Activated T-helper 1 cell treated with anti-CD3 and anti-CD28 coated beads, Interleukin-12 subunit alpha, Interleukin-12 subunit beta, Interleukin-2, Interleukin-4 antibody, amounts not matched to agents 30 ng/mL and 10 ng/mL and 1 ng/mL, durations not matched to agents 14 hours and 24 hours and 36 hours (primary cell): ENCODE data around the gene PACRG. TPM values are rescaled to one million over a fixed set of nuclear protein-coding genes. Genes with fewer than 3 reads are reported as not detected.

Experiments
- DNase-seq: peaks from one replicate; pipeline ENCODE4 v3.0.0; 2021; ENCODE audit warnings: low spot score
- H3K27ac Mint-ChIP-seq: one replicate; pipeline ENCODE4 v1.8.0; 2021; ENCODE audit warnings: mild to moderate bottlenecking, mixed read lengths
- H3K27me3 Mint-ChIP-seq: one replicate; pipeline ENCODE4 v1.8.0; 2022; ENCODE audit warnings: mild to moderate bottlenecking, moderate library complexity, mixed read lengths; ENCODE audit not compliant: insufficient read depth
- H3K36me3 Mint-ChIP-seq: one replicate; pipeline ENCODE4 v1.8.0; 2021; ENCODE audit warnings: low read depth, mixed read lengths
- H3K4me1 Mint-ChIP-seq: one replicate; pipeline ENCODE4 v1.8.0; 2021; ENCODE audit warnings: low read depth, mixed read lengths
- H3K4me3 Mint-ChIP-seq: one replicate; pipeline ENCODE4 v1.8.0; 2021; ENCODE audit warnings: mild to moderate bottlenecking, moderate library complexity, mixed read lengths
- H3K9me3 Mint-ChIP-seq: one replicate; pipeline ENCODE4 v1.8.0; 2021; ENCODE audit warnings: mixed read lengths
- intact Hi-C: fragments of 100-400 bp; cut with micrococcal nuclease; formaldehyde crosslinking; loops from one replicate; pipeline ENCODE4 v1.15.1; 2024
- total RNA-seq: library from RNA; stranded (reverse); gene quantifications from 2 replicates; pipeline ENCODE4 v1.2.3, GENCODE V29; 2022

Gene PACRG
- total RNA-seq, 1 donor from 2014 or later, result 0.36 TPM

GRCh38 chr6:162698440-162698839, 29.3 kb upstream of the PACRG start:
- H3K36me3 Mint-ChIP-seq, result no peaks in the 10 kb centered on the region
- H3K4me3 Mint-ChIP-seq, result no peak overlapping the region
- H3K9me3 Mint-ChIP-seq, result no peaks in the 10 kb centered on the region
- H3K4me1 Mint-ChIP-seq, result no peaks in the 10 kb centered on the region
- no peak overlapping the region for H3K27ac Mint-ChIP-seq
- no peak for DNase-seq
- no peaks in the 10 kb centered on the region for H3K27me3 Mint-ChIP-seq
- intact Hi-C loops, result no loop called here

- no peaks in the 10 kb centered on the region for H3K27me3 Mint-ChIP-seq
- intact Hi-C loops, result no loop called here
- H3K4me3 Mint-ChIP-seq, result no peak overlapping the region
Observed at GRCh38 chr6:162699961-162700360, 27.8 kb upstream of the PACRG start.

GRCh38 chr6:162700966-162701365, 26.8 kb upstream of the PACRG start:
- H3K36me3 Mint-ChIP-seq, result no peaks in the 10 kb centered on the region
- no peaks in the 10 kb centered on the region for H3K4me1 Mint-ChIP-seq
- no peak overlapping the region for H3K27ac Mint-ChIP-seq
- no peaks in the 10 kb centered on the region for H3K27me3 Mint-ChIP-seq
- DNase-seq, result no peak
- intact Hi-C loops, result no loop called here
- no peak overlapping the region for H3K4me3 Mint-ChIP-seq
- H3K9me3 Mint-ChIP-seq, result no peaks in the 10 kb centered on the region

More at GRCh38 chr6:162699961-162700360, 27.8 kb upstream of the PACRG start:
- no peak for DNase-seq
- no peaks in the 10 kb centered on the region for H3K4me1 Mint-ChIP-seq
- H3K9me3 Mint-ChIP-seq, result no peaks in the 10 kb centered on the region
- H3K36me3 Mint-ChIP-seq, result no peaks in the 10 kb centered on the region
- no peak overlapping the region for H3K27ac Mint-ChIP-seq

GRCh38 chr6:162701551-162701950, 26.2 kb upstream of the PACRG start:
- no peaks in the 10 kb centered on the region for H3K4me1 Mint-ChIP-seq
- DNase-seq, result no peak
- H3K4me3 Mint-ChIP-seq, result no peak overlapping the region
- intact Hi-C loops, result no loop called here
- H3K36me3 Mint-ChIP-seq, result no peaks in the 10 kb centered on the region
- H3K27ac Mint-ChIP-seq, result no peak overlapping the region
- H3K27me3 Mint-ChIP-seq, result no peaks in the 10 kb centered on the region
- H3K9me3 Mint-ChIP-seq, result no peaks in the 10 kb centered on the region

GRCh38 chr6:162702446-162702845, 25.3 kb upstream of the PACRG start:
- Mint-ChIP-seq H3K27ac (no peak overlapping the region), H3K4me1 (no peaks in the 10 kb centered on the region), H3K4me3 (no peak overlapping the region), H3K27me3 (no peaks in the 10 kb centered on the region), H3K9me3 (no peaks in the 10 kb centered on the region), H3K36me3 (no peaks in the 10 kb centered on the region)
- intact Hi-C loops, result no loop called here
- DNase-seq, result no peak

- intact Hi-C loops, result no loop called here
- H3K4me3 Mint-ChIP-seq, result no peak overlapping the region
- H3K9me3 Mint-ChIP-seq, result no peaks in the 10 kb centered on the region
- no peak overlapping the region for H3K27ac Mint-ChIP-seq
- H3K4me1 Mint-ChIP-seq, result no peaks in the 10 kb centered on the region
- no peak for DNase-seq
- no peaks in the 10 kb centered on the region for H3K36me3 Mint-ChIP-seq
- H3K27me3 Mint-ChIP-seq, result no peaks in the 10 kb centered on the region
Observed at GRCh38 chr6:162704001-162704400, 23.8 kb upstream of the PACRG start.

- no peaks in the 10 kb centered on the region for H3K9me3 Mint-ChIP-seq
- H3K4me3 Mint-ChIP-seq, result no peak overlapping the region
- no peaks in the 10 kb centered on the region for H3K4me1 Mint-ChIP-seq
- intact Hi-C loops, result no loop called here
- no peaks in the 10 kb centered on the region for H3K36me3 Mint-ChIP-seq
- H3K27ac Mint-ChIP-seq, result no peak overlapping the region
- no peaks in the 10 kb centered on the region for H3K27me3 Mint-ChIP-seq
- no peak for DNase-seq
Observed at GRCh38 chr6:162705736-162706135, 22.0 kb upstream of the PACRG start.

GRCh38 chr6:162706232-162706631, 21.5 kb upstream of the PACRG start:
- Mint-ChIP-seq H3K27ac (no peak overlapping the region), H3K9me3 (no peaks in the 10 kb centered on the region), H3K27me3 (no peaks in the 10 kb centered on the region), H3K4me3 (no peak overlapping the region), H3K4me1 (no peaks in the 10 kb centered on the region), H3K36me3 (no peaks in the 10 kb centered on the region)
- intact Hi-C loops, result no loop called here
- DNase-seq, result no peak

- no peaks in the 10 kb centered on the region for H3K36me3 Mint-ChIP-seq
- no peak for DNase-seq
- no peaks in the 10 kb centered on the region for H3K4me1 Mint-ChIP-seq
- no peaks in the 10 kb centered on the region for H3K27me3 Mint-ChIP-seq
- H3K27ac Mint-ChIP-seq, result no peak overlapping the region
- no peaks in the 10 kb centered on the region for H3K9me3 Mint-ChIP-seq
- intact Hi-C loops, result no loop called here
- H3K4me3 Mint-ChIP-seq, result no peak overlapping the region
Observed at GRCh38 chr6:162708971-162709370, 18.8 kb upstream of the PACRG start.

- Mint-ChIP-seq H3K4me1 (no peaks in the 10 kb centered on the region), H3K27ac (no peak overlapping the region), H3K27me3 (no peaks in the 10 kb centered on the region), H3K4me3 (no peak overlapping the region), H3K36me3 (no peaks in the 10 kb centered on the region), H3K9me3 (no peaks in the 10 kb centered on the region)
- intact Hi-C loops, result no loop called here
- DNase-seq, result no peak
Observed at GRCh38 chr6:162709431-162709830, 18.3 kb upstream of the PACRG start.

- Mint-ChIP-seq H3K9me3 (no peaks in the 10 kb centered on the region), H3K27ac (no peak overlapping the region), H3K4me3 (no peak overlapping the region), H3K36me3 (no peaks in the 10 kb centered on the region), H3K27me3 (no peaks in the 10 kb centered on the region), H3K4me1 (no peaks in the 10 kb centered on the region)
- intact Hi-C loops, result no loop called here
- no peak for DNase-seq
Observed at GRCh38 chr6:162710419-162710818, 17.4 kb upstream of the PACRG start.

- no peak for DNase-seq
- H3K4me3 Mint-ChIP-seq, result no peak overlapping the region
- no peak overlapping the region for H3K27ac Mint-ChIP-seq
- H3K9me3 Mint-ChIP-seq, result no peaks in the 10 kb centered on the region
- H3K27me3 Mint-ChIP-seq, result no peaks in the 10 kb centered on the region
- no peaks in the 10 kb centered on the region for H3K36me3 Mint-ChIP-seq
- intact Hi-C loops, result no loop called here
- H3K4me1 Mint-ChIP-seq, result no peaks in the 10 kb centered on the region
Observed at GRCh38 chr6:162710936-162711335, 16.8 kb upstream of the PACRG start.

- Mint-ChIP-seq H3K36me3 (no peaks in the 10 kb centered on the region), H3K4me3 (no peak overlapping the region), H3K27ac (no peak overlapping the region), H3K4me1 (no peaks in the 10 kb centered on the region), H3K9me3 (no peaks in the 10 kb centered on the region), H3K27me3 (no peaks in the 10 kb centered on the region)
- intact Hi-C loops, result no loop called here
- DNase-seq, result no peak
Observed at GRCh38 chr6:162711376-162711775, 16.4 kb upstream of the PACRG start.

GRCh38 chr6:162712694-162713093, 15.1 kb upstream of the PACRG start:
- H3K36me3 Mint-ChIP-seq, result no peaks in the 10 kb centered on the region
- no peak overlapping the region for H3K4me3 Mint-ChIP-seq
- H3K9me3 Mint-ChIP-seq, result no peaks in the 10 kb centered on the region
- DNase-seq, result no peak
- H3K4me1 Mint-ChIP-seq, result no peaks in the 10 kb centered on the region
- H3K27ac Mint-ChIP-seq, result no peak overlapping the region
- intact Hi-C loops, result no loop called here
- H3K27me3 Mint-ChIP-seq, result no peaks in the 10 kb centered on the region
